Measurements from ENCODE around the gene SENP6.
"Not testable (repeated sequence)": the region's sequence is repeated elsewhere in the genome, so short reads cannot be mapped to it uniquely, and the experiment has no call there.

SENP6 gene

GRCh38 chr6:75626561-75626960 is 24.9 kb downstream of the SENP6 start:
- peaks cover 6% of the 10 kb centered on the region for H3K4me1 ChIP-seq (ENCODE audit: control insufficient read depth, insufficient read depth, low read length)
- CTCF ChIA-PET: interaction anchor here (0.6 kb wide), 1 partner anchor 14 kb away, joined by 3 read pairs; no protein-coding TSS in a partner anchor
- H3K36me3 ChIP-seq (ENCODE audit: control insufficient read depth in 2 of 2, insufficient read depth in 1 of 2, low read length in 2 of 2): peaks cover 37 to 41% of the 10 kb centered on the region in 2 experiments
- H3K9me3 ChIP-seq (ENCODE audit: control insufficient read depth, insufficient read depth, low read depth, low read length): no peaks in the 10 kb centered on the region
- no peak for TF ChIP-seq ZNF623 (tag by site-specific recombination; IDR thresholded peaks at IDR 0.05)
- no peak for TF ChIP-seq ZNF24 (tag by site-specific recombination; IDR thresholded peaks at IDR 0.05)
- no peak for TF ChIP-seq ZNF692 (tag by site-specific recombination; IDR thresholded peaks at IDR 0.05)
- no peak for TF ChIP-seq YY2 (tag by site-specific recombination; IDR thresholded peaks at IDR 0.05)
- no peak for TF ChIP-seq ZNF10 (tag by site-specific recombination; IDR thresholded peaks at IDR 0.05)
- TF ChIP-seq ZNF394 (tag by site-specific recombination; IDR thresholded peaks at IDR 0.05; ENCODE audit: borderline replicate concordance): no peak
- TF ChIP-seq HOXA7 (CRISPR knock-in tag; IDR thresholded peaks at IDR 0.05; ENCODE audit: borderline replicate concordance): no peak
- TF ChIP-seq ZNF2 (tag by site-specific recombination; IDR thresholded peaks at IDR 0.05): no peak
- TF ChIP-seq WT1 (tag by site-specific recombination; IDR thresholded peaks at IDR 0.05): no peak
- TF ChIP-seq PRDM2 (tag by site-specific recombination; IDR thresholded peaks at IDR 0.05; ENCODE audit: borderline replicate concordance): no peak
- no peak for TF ChIP-seq ZNF544 (tag by site-specific recombination; IDR thresholded peaks at IDR 0.05)
- no peak for TF ChIP-seq ZNF239 (tag by site-specific recombination; IDR thresholded peaks at IDR 0.05)
- no peak for TF ChIP-seq ZNF112 (tag by site-specific recombination; IDR thresholded peaks at IDR 0.05)
- no peak for TF ChIP-seq ZBTB49 (tag by site-specific recombination; IDR thresholded peaks at IDR 0.05; ENCODE audit: low read depth)
- TF ChIP-seq ZNF175 (tag by site-specific recombination; IDR thresholded peaks at IDR 0.05): no peak
- TF ChIP-seq ZNF302 (tag by site-specific recombination; IDR thresholded peaks at IDR 0.05; ENCODE audit: low read depth): no peak
- no peak for TF ChIP-seq FEZF1 (tag by site-specific recombination; IDR thresholded peaks at IDR 0.05)
- TF ChIP-seq ZNF548 (tag by site-specific recombination; IDR thresholded peaks at IDR 0.05): no peak
- H3K27ac ChIP-seq (ENCODE audit: extremely low read depth, low read depth, low read length): no peak overlapping the region
- no peak overlapping the region for H3K4me3 ChIP-seq (ENCODE audit: low read depth, low read length)
- POLR2A ChIA-PET: interaction anchor here (0.6 to 1.2 kb wide), 2 partner anchors 25 to 63 kb away, joined by 5 to 10 read pairs; partner anchors contain the start of gene SENP6

GRCh38 chr6:75627708-75628107 is 26.0 kb downstream of the SENP6 start:
- CTCF ChIA-PET; H3K9me3 ChIP-seq (ENCODE audit: control insufficient read depth, insufficient read depth, low read depth, low read length); H3K4me3 ChIP-seq (ENCODE audit: low read depth, low read length); POLR2A ChIA-PET; H3K27ac ChIP-seq (ENCODE audit: extremely low read depth, low read depth, low read length): not testable (repeated sequence)
- Histone ChIP-seq H3K36me3 (ENCODE audit: control insufficient read depth in 2 of 2, insufficient read depth in 1 of 2, low read length in 2 of 2) (peaks cover 34 to 37% of the 10 kb centered on the region in 2 experiments), H3K4me1 (ENCODE audit: control insufficient read depth, insufficient read depth, low read length) (peaks cover 11% of the 10 kb centered on the region)

Data from HEK293 (cell line).